Measurements from ENCODE around the gene PLEKHM3. TPM values are rescaled to one million over a fixed set of nuclear protein-coding genes. Genes with fewer than 3 reads are reported as not detected.

The PLEKHM3 gene
- total RNA-seq, 4 donors from 2014 or later: 19.1 to 26.5 (median 24.0) TPM

GRCh38 chr2:207974216-207974605, 51.1 kb downstream of the PLEKHM3 start:
- H3K27me3 ChIP-seq: no peaks in the 10 kb centered on the region
- in situ Hi-C loops (cut with MboI; ENCODE audit: low pct_ligation_motif_present in 1 of 4, low pct_unique_long_range_greater_than_20kb in 1 of 4, low sequenced_read_pairs in 3 of 4): loop anchor here in 1 of 4 donors (10.0 kb wide), 1 partner anchor 229 kb away; no protein-coding TSS in a partner anchor
- H3K4me1 ChIP-seq: peaks cover 11 to 27% (median 19%) of the 10 kb centered on the region in 4 donors
- 63 to 85% methylated on average over 2 to 5 of the region's 5 CpGs for WGBS, 2 donors (ENCODE audit: low coverage in 1 of 2)
- H3K27ac ChIP-seq: no peak overlapping the region
- TF ChIP-seq EP300 (IDR thresholded peaks at IDR 0.05; ENCODE audit: low read depth): no peak
- no peak for TF ChIP-seq CTCF (IDR thresholded peaks at IDR 0.05)
- TF ChIP-seq POLR2A (IDR thresholded peaks at IDR 0.05): no peak
- TF ChIP-seq POLR2AphosphoS5 (IDR thresholded peaks at IDR 0.05): no peak
- H3K4me3 ChIP-seq: no peak overlapping the region
- H3K36me3 ChIP-seq: peaks cover 0 to 13% (median 0%) of the 10 kb centered on the region in 4 donors
- no peaks in the 10 kb centered on the region for H3K9me3 ChIP-seq
- intact Hi-C loops (cut with DNase I; ENCODE audit: low total_unique reads): loop anchor here (5.0 kb wide), 2 partner anchors 207 to 347 kb away; partner anchors contain the start of genes FZD5 and METTL21A
- DNase-seq: no peak

- TF ChIP-seq EP300 (IDR thresholded peaks at IDR 0.05; ENCODE audit: low read depth): no peak
- no peak for TF ChIP-seq CTCF (IDR thresholded peaks at IDR 0.05)
- TF ChIP-seq POLR2AphosphoS5 (IDR thresholded peaks at IDR 0.05): no peak
- TF ChIP-seq POLR2A (IDR thresholded peaks at IDR 0.05): no peak
- in situ Hi-C loops (cut with MboI; ENCODE audit: low pct_ligation_motif_present in 1 of 4, low pct_unique_long_range_greater_than_20kb in 1 of 4, low sequenced_read_pairs in 3 of 4): loop anchor here in 1 of 4 donors (10.0 kb wide), 1 partner anchor 226 kb away; no protein-coding TSS in a partner anchor
- H3K36me3 ChIP-seq: no peaks in the 10 kb centered on the region
- peak overlapping the region; percentile 29 to 55 (median 46) for H3K27ac ChIP-seq
- H3K27me3 ChIP-seq: no peaks in the 10 kb centered on the region
- no peaks in the 10 kb centered on the region for H3K9me3 ChIP-seq
- peaks cover 11 to 36% (median 23%) of the 10 kb centered on the region in 4 donors for H3K4me1 ChIP-seq
- H3K4me3 ChIP-seq: no peak overlapping the region
- intact Hi-C loops (cut with DNase I; ENCODE audit: low total_unique reads): loop anchor here (5.0 kb wide), 2 partner anchors 204 to 344 kb away; partner anchors contain the start of genes FZD5 and METTL21A
- DNase-seq: no peak
Measured at GRCh38 chr2:207970826-207971180, 54.5 kb downstream of the PLEKHM3 start.

- DNase-seq: no peak
- in situ Hi-C loops (cut with MboI; ENCODE audit: low pct_ligation_motif_present in 1 of 4, low pct_unique_long_range_greater_than_20kb in 1 of 4, low sequenced_read_pairs in 3 of 4): loop anchor here in 1 of 4 donors (10.0 kb wide), 1 partner anchor 225 kb away; no protein-coding TSS in a partner anchor
- Histone ChIP-seq H3K4me1 (peaks cover 11 to 36% (median 23%) of the 10 kb centered on the region in 4 donors), H3K36me3 (no peaks in the 10 kb centered on the region), H3K9me3 (no peaks in the 10 kb centered on the region), H3K27me3 (no peaks in the 10 kb centered on the region), H3K4me3 (no peak overlapping the region), H3K27ac (peak overlapping the region; percentile 29 to 55 (median 46))
- intact Hi-C loops (cut with DNase I; ENCODE audit: low total_unique reads): loop anchor here (5.0 kb wide), 2 partner anchors 203 to 343 kb away; partner anchors contain the start of genes FZD5 and METTL21A
- WGBS, 2 donors (ENCODE audit: low coverage in 1 of 2): 33 to 56% methylated on average over 3 of the region's 3 CpGs
- TF ChIP-seq EP300 (IDR thresholded peaks at IDR 0.05; ENCODE audit: low read depth) (no peak), POLR2AphosphoS5 (IDR thresholded peaks at IDR 0.05) (no peak), POLR2A (IDR thresholded peaks at IDR 0.05) (no peak), CTCF (IDR thresholded peaks at IDR 0.05) (no peak)
Measured at GRCh38 chr2:207970147-207970825, 55.0 kb downstream of the PLEKHM3 start.

- Histone ChIP-seq H3K27ac (peak overlapping the region; percentile 30 to 55 (median 46)), H3K4me3 (no peak overlapping the region), H3K27me3 (no peaks in the 10 kb centered on the region), H3K4me1 (peaks cover 11 to 36% (median 23%) of the 10 kb centered on the region in 4 donors), H3K36me3 (no peaks in the 10 kb centered on the region), H3K9me3 (no peaks in the 10 kb centered on the region)
- TF ChIP-seq POLR2A (IDR thresholded peaks at IDR 0.05) (no peak), POLR2AphosphoS5 (IDR thresholded peaks at IDR 0.05) (no peak), EP300 (IDR thresholded peaks at IDR 0.05; ENCODE audit: low read depth) (no peak), CTCF (IDR thresholded peaks at IDR 0.05) (no peak)
- DNase-seq: no peak
- WGBS, 2 donors (ENCODE audit: low coverage in 1 of 2): 44 to 54% methylated on average over 2 of the region's 2 CpGs
- intact Hi-C loops (cut with DNase I; ENCODE audit: low total_unique reads) (no loop called here), in situ Hi-C loops (cut with MboI; ENCODE audit: low pct_ligation_motif_present in 1 of 4, low pct_unique_long_range_greater_than_20kb in 1 of 4, low sequenced_read_pairs in 3 of 4) (no loop called here)
Measured at GRCh38 chr2:207969249-207969648, 56.1 kb downstream of the PLEKHM3 start.

All from transverse colon (tissue), 4 donors.